Measurements from ENCODE around the gene GAS6.
"Not testable (repeated sequence)": the region's sequence is repeated elsewhere in the genome, so short reads cannot be mapped to it uniquely, and the experiment has no call there.

GAS6 gene

DNA sequence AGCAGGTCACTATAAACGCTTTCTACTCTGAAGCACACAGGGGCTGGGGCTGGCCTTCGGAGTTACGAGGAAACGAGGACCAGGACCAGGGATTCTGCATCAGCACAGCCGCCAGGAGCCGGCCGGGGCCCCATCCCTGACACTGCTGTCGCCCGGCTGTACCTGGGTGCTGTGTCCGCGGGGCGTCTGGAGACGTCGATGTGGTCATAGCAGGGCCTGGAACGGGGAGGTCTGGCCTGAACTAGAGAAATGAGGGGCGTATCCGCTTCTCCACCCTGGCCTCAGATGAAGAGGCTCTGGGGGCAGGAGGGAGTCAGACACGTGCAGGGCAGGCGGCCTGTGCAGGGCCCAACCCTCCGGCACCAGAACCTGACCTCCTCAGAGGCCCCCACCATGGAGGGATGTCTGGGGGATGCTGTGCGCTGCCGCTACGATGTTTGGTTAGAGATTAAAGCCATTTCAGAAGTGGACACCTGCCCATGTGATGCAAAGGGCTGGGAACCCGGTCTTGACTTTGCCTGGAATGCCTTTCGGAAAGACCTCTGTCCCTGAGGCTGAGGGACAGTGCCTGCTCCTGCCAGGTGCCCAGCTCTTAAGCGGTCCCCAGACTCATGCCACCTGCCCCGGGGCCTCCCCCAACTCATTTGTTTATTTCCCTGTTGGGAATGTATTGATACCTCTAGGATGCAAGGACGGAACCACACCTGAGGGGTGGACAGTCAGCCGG lies 21.4 kb downstream of the GAS6 start:
- in situ Hi-C loops (cut with MboI; ENCODE audit: low sequenced_read_pairs) = no loop called here

GRCh38 chr13:113841353-113841650 lies 22.6 kb downstream of the GAS6 start:
- in situ Hi-C loops (cut with MboI; ENCODE audit: low sequenced_read_pairs) = no loop called here

- in situ Hi-C loops (cut with MboI; ENCODE audit: low sequenced_read_pairs) = no loop called here
These were observed 23.1 kb downstream of the GAS6 start for GRCh38 chr13:113840541-113841352.

DNA sequence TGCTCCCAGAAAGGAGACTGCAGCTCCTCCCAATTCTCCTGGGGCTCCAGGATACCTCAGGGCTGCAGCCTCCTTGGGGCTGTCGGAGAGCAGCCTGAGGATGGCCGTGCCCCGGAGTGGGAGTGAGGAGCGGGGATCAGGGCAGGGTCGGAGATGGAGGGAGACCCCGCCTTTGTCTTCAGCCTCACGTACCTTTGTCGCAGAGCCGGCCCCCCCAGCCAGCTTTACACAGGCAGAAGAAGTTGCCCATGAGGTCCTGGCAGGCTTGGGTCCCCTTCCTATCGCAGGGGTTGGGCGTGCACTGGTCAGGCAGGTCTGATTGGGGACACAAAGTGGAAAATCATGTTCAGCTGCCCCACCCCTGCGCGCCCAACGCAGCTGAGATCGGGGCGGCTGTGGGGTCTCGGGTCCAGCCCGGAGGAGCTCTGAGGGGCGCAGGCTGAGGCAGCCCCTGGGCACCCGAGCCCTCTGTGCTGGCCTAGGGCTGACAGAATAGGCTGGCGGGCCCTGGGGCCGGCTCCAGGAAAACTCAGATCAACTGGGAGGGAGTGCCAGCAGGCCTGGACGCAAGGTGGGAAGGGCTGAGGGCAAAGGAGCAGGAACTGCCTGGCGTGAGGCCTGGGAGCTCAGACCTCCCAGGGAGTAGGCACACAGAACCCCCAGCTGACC lies 24.2 kb downstream of the GAS6 start:
- in situ Hi-C loops (cut with MboI; ENCODE audit: low sequenced_read_pairs) = no loop called here

- in situ Hi-C loops (cut with MboI; ENCODE audit: low sequenced_read_pairs) = no loop called here
These were observed 25.1 kb downstream of the GAS6 start for GRCh38 chr13:113838711-113839201.

GRCh38 chr13:113837560-113838355 lies 26.1 kb downstream of the GAS6 start:
- in situ Hi-C loops (cut with MboI; ENCODE audit: low sequenced_read_pairs) = no loop called here

DNA sequence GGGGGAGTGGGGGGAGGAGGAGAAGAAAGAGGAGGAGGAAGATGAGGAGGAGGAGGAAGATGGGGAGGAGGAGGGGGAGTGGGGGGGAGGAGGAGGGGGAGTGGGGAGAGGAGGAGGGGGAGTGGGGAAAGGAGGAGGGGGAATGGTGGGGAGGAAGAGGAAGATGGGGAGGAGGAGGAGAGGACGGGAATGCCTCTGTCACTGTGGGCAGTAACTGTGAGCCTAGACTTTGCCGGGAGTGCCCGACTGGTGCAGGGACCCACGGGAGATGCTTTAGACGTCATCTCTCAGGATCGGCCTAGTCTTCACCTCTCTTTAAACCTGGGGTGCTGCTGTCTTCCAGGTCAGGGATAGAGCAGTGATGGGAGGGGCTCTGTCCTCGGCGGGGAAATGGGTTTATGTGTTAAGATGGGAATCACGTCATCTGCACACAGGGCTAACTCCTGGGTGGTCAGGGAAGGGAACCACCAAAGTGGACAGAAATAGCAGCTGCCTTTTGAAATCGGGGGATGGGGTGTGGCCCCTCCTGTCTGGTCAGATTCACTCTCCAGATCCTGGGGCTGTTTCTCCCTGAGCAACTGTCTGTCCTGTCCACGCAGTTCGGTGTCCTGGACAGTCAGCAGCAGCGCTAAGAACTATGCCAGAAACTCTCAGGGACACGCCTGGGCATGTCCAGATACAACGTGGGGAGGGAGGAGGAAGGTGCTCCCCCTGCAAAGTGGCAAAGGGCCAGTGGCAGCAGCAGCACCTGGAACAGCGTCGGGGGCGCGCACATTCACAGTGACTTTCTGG lies 26.9 kb downstream of the GAS6 start:
- in situ Hi-C loops (cut with MboI; ENCODE audit: low sequenced_read_pairs) = no loop called here

GRCh38 chr13:113835461-113836270 lies 28.2 kb downstream of the GAS6 start:
- in situ Hi-C loops (cut with MboI; ENCODE audit: low sequenced_read_pairs) = no loop called here

- in situ Hi-C loops (cut with MboI; ENCODE audit: low sequenced_read_pairs) = no loop called here
These were observed 29.2 kb downstream of the GAS6 start for GRCh38 chr13:113834496-113835200.

GRCh38 chr13:113834006-113834405 lies 29.9 kb downstream of the GAS6 start:
- in situ Hi-C loops (cut with MboI; ENCODE audit: low sequenced_read_pairs) = not testable (repeated sequence)

GRCh38 chr13:113833111-113833830 lies 30.6 kb downstream of the GAS6 start:
- in situ Hi-C loops (cut with MboI; ENCODE audit: low sequenced_read_pairs) = no loop called here

DNA sequence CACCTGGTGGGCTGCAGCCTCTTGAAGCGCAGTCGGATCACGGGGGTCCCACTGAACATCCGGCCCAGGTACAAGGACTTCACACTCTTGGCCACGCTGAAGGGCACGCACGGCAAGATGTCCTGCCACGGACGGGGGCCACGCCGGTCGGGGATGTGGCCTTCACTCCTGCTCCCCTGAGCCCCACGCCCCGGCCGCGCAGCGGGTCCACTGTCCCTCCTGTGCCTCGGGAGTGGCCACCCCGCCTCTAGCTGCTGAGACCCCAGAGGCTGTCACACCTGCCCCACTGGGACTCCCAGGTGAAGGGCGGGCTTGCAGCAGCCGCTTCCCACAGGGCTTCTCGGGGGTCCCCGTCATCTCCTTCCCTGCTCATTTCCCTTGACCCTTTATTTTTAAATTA lies 31.2 kb downstream of the GAS6 start:
- in situ Hi-C loops (cut with MboI; ENCODE audit: low sequenced_read_pairs) = no loop called here

DNA sequence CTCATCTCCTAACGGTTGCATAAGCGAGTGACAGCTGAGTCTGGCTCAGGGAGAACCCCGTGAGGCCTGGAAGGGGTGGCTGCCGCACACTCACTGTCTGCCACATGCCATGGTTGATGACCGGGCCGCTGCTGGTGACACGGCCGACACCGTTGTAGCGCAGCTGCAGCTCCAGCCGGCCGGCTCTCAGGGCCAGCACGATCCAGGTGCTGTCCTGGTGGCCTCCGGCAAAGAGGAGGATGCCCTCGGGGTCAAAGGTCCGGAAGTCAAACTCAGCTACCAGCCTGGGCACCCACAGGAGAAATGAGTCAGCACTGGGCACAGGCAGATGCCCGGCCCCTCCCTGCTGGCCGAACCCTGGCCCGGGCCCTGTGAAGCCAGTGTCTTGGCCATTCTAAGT lies 31.7 kb downstream of the GAS6 start:
- in situ Hi-C loops (cut with MboI; ENCODE audit: low sequenced_read_pairs) = no loop called here

GRCh38 chr13:113831061-113831460 lies 32.8 kb downstream of the GAS6 start:
- in situ Hi-C loops (cut with MboI; ENCODE audit: low sequenced_read_pairs) = no loop called here

- in situ Hi-C loops (cut with MboI; ENCODE audit: low sequenced_read_pairs) = not testable (repeated sequence)
These were observed 33.4 kb downstream of the GAS6 start for GRCh38 chr13:113830426-113830950.

DNA sequence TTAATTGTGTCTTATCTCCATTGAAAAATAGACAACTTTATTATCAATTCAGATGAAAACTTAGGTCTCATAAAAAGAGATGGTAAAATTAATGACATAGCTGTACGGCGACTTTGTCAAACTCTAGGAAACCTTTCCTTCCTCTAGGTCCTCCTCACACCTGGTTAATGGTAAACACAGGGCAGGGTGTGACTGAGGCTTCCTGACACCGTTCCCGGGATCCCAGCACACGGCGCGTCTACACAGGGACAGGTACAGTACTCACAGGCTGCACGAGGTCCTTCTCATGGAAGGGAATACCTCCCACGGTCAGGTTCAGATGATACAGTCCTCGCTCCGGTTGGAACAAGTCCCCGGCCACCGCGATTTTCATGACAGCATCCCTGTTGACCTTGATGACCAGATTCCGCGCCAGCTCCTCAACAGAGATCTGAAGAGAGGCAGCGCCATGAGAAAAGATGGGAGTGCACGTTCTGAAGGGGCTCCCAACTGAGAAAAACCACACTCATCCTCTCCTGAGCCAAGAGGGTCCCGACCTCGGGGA lies 35.5 kb downstream of the GAS6 start:
- in situ Hi-C loops (cut with MboI; ENCODE audit: low sequenced_read_pairs) = no loop called here

- in situ Hi-C loops (cut with MboI; ENCODE audit: low sequenced_read_pairs) = no loop called here
These were observed 36.9 kb downstream of the GAS6 start for GRCh38 chr13:113827021-113827420.

GRCh38 chr13:113826446-113826845 lies 37.4 kb downstream of the GAS6 start:
- in situ Hi-C loops (cut with MboI; ENCODE audit: low sequenced_read_pairs) = not testable (repeated sequence)
